ENCODE measurements around the gene NDST1. TPM values are rescaled to one million over a fixed set of nuclear protein-coding genes. Genes with fewer than 3 reads are reported as not detected.

Gene NDST1
- polyA plus RNA-seq, 1 experiment: 52.2 TPM

DNA sequence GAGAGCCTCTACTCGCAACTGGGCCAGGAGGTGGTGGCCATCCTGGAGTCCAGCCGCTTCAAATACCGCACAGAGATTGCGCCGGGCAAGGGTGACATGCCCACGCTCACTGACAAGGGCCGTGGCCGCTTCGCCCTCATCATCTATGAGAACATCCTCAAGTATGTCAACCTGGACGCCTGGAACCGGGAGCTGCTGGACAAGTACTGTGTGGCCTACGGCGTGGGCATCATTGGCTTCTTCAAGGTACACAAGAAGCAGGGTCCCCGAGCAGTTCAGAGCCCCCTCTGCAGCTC, 13.5 kb downstream of the NDST1 start:
- Histone ChIP-seq H3K4me3 (ENCODE audit: low read depth, low read length) (no peak overlapping the region), H3K27ac (ENCODE audit: low read depth, low read length) (no peak overlapping the region), H3K27me3 (ENCODE audit: control insufficient read depth, insufficient read depth, low read length) (no peaks in the 10 kb centered on the region), H3K9me3 (ENCODE audit: control insufficient read depth, insufficient read depth, low read length) (no peaks in the 10 kb centered on the region)
- TF ChIP-seq, protein P1, sequence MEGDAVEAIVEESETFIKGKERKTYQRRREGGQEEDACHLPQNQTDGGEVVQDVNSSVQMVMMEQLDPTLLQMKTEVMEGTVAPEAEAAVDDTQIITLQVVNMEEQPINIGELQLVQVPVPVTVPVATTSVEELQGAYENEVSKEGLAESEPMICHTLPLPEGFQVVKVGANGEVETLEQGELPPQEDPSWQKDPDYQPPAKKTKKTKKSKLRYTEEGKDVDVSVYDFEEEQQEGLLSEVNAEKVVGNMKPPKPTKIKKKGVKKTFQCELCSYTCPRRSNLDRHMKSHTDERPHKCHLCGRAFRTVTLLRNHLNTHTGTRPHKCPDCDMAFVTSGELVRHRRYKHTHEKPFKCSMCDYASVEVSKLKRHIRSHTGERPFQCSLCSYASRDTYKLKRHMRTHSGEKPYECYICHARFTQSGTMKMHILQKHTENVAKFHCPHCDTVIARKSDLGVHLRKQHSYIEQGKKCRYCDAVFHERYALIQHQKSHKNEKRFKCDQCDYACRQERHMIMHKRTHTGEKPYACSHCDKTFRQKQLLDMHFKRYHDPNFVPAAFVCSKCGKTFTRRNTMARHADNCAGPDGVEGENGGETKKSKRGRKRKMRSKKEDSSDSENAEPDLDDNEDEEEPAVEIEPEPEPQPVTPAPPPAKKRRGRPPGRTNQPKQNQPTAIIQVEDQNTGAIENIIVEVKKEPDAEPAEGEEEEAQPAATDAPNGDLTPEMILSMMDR (IDR thresholded peaks at IDR 0.05; ENCODE audit: low read depth, low read length): no peak
- no peak for DNase-seq (ENCODE audit: low read depth, low spot score)
- CTCF ChIA-PET: interaction anchor here (1.4 kb wide), 1 partner anchor 14 kb away, joined by 3 read pairs; no protein-coding TSS in a partner anchor
- POLR2A ChIA-PET: no interaction called here

DNA sequence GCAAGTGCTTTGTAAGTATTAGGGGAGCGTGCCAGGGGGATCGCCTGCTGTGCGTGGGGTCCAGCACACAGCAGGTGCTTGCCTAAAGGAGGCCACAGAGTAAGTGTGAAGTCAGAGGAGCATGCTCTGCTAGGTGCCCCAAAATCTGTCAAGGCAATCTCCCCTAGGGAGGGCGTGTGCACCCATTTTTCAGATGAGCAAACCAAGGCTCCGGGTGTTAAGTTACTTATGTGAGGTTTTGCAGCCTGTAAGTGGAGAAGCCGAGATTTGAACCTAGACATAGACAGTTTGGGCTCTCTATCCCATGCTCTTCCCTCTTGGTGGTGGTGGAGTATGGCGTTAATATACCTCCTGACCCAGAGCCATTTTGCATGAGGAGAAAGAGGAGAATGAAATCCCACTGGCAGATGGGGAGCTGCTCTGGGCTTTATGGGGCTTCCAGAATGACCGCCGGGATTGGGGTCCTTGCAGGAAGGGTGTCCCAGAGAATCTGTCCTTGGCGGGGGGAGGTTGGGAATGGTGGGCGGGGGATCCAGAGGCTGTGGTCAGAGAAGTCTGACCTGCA, 14.1 kb downstream of the NDST1 start:
- Histone ChIP-seq H3K27ac (ENCODE audit: low read depth, low read length) (no peak overlapping the region), H3K27me3 (ENCODE audit: control insufficient read depth, insufficient read depth, low read length) (no peaks in the 10 kb centered on the region), H3K9me3 (ENCODE audit: control insufficient read depth, insufficient read depth, low read length) (no peaks in the 10 kb centered on the region), H3K4me3 (ENCODE audit: low read depth, low read length) (no peak overlapping the region)
- TF ChIP-seq, protein P1 (IDR thresholded peaks at IDR 0.05; ENCODE audit: low read depth, low read length): no peak
- ChIA-PET CTCF (interaction anchor here (1.4 to 4.4 kb wide), 3 partner anchors 9 to 62 kb away, joined by 3 to 63 read pairs (median 28); no protein-coding TSS in a partner anchor), POLR2A (no interaction called here)
- no peak for DNase-seq (ENCODE audit: low read depth, low spot score)

DNA sequence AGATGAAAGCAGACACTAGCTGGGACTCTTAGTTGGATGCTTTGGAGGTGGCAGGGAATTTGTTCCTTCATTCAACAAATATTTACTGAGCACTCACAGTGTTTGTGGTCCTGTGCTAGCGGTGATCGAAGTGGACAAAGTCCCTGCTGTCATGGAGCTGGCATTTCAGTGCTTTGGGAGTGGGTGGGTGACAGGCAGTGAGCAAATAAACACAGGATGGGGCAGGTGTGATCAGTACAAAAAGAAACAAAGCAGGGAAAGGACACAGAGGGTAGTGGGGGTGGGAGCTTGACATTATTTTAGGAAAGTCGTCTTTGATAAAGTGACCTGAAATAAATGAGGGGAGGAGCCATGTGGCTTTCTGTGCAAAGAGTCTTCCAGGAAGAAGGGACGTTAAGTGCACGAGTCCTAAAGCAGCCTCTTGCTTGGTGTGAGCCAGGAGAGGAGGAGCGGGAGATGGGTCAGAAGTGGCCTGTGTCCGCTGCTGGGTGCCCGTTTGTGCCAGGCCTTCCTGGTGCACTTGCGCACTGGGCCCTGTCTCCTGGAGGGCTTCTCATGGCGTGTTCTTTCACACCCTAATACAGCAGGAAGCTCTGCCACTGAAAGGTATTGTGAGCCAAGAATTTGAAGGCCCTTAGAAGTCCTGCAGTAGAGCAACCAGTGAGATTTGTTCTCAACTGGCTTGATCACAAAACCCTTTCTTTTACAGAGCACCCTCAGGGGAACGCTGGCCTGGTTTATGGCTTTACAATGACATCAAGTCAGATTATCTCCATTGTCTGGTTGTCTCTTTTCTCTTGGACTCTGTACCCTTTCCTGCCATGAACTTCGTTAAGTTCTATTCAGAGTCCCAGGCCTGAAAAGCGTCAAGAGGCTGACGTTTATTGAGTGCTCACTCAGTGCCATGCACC, 14.8 kb downstream of the NDST1 start:
- TF ChIP-seq, protein P1 (IDR thresholded peaks at IDR 0.05; ENCODE audit: low read depth, low read length): no peak
- POLR2A ChIA-PET: interaction anchor here (1.0 kb wide), 1 partner anchor 33 kb away, joined by 3 read pairs; no protein-coding TSS in a partner anchor
- no peaks in the 10 kb centered on the region; the same call in 1 of the 2 replicates for H3K9me3 ChIP-seq (ENCODE audit: control insufficient read depth, insufficient read depth, low read length)
- no peaks in the 10 kb centered on the region for H3K27me3 ChIP-seq (ENCODE audit: control insufficient read depth, insufficient read depth, low read length)
- CTCF ChIA-PET: interaction anchor here (1.0 to 4.4 kb wide), 5 partner anchors 9 to 66 kb away, joined by 3 to 63 read pairs (median 10); no protein-coding TSS in a partner anchor
- no peak for DNase-seq (ENCODE audit: low read depth, low spot score)
- H3K4me3 ChIP-seq (ENCODE audit: low read depth, low read length): no peak overlapping the region
- H3K27ac ChIP-seq (ENCODE audit: low read depth, low read length): no peak overlapping the region

DNA sequence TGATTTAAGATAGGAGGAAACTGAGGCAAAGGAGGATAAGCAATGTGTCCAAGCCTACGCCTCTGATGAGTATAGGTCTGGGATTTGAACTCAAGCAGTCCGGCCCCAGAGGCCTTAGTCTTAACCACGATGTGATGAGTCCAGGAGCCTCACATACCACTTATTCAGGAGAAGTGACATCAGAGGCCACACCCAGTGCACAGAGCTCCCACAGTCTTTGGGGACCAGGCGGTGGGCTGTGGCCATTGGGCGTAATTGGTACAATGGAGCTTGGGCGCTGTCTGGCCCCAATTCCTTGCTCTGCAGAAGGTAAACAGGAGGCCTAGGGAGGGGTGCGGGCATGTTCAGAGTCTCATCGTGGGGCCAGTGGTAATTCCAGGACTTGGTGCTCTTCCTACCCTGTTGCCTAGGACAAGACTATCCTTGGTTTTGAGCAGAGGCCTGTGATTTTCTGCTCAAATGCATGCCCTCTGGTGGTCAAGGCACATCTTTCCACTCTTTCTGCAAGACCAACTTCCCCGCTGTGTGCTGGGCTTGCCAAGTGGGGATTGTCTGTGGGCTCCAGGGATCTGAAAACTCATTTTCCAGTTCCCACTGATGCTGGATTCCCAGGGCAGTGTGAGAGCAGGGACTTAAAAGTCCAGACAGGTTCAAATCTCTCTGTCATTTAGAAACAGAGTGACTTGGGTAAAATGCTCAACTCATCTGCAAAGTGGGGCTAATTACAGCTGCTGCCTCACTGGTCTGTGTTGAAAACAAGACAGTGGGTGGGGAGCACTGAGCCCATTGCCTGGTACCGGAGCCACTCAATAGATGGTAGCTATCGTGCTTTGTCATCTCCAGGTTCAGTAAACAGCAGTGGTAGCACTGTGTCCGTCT, 15.8 kb downstream of the NDST1 start:
- peak; percentile 63 for DNase-seq (ENCODE audit: low read depth, low spot score)
- no peaks in the 10 kb centered on the region; the same call in 1 of the 2 replicates for H3K9me3 ChIP-seq (ENCODE audit: control insufficient read depth, insufficient read depth, low read length)
- TF ChIP-seq, protein P1 (IDR thresholded peaks at IDR 0.05; ENCODE audit: low read depth, low read length): peak; percentile 74
- H3K27me3 ChIP-seq (ENCODE audit: control insufficient read depth, insufficient read depth, low read length): no peaks in the 10 kb centered on the region
- CTCF ChIA-PET: interaction anchor here (0.9 to 4.4 kb wide), 14 partner anchors 10 to 95 kb away, joined by 3 to 63 read pairs (median 4); no protein-coding TSS in a partner anchor
- POLR2A ChIA-PET: interaction anchor here (1.0 kb wide), 1 partner anchor 34 kb away, joined by 3 read pairs; no protein-coding TSS in a partner anchor
- H3K4me3 ChIP-seq (ENCODE audit: low read depth, low read length): no peak overlapping the region
- H3K27ac ChIP-seq (ENCODE audit: low read depth, low read length): no peak overlapping the region
